HG03571 (cell line): Measurements from ENCODE around the gene PKN1.
A peak's percentile ranks its signal among the peaks of the same experiment; 100 is the strongest.

ENCODE experiments used
- ATAC-seq: cut with Tn5 transposase; IDR thresholded peaks from one replicate; pipeline ENCODE4 v1.9.1; 2021; ENCODE audit not compliant: unreplicated experiment

The PKN1 gene

DNA sequence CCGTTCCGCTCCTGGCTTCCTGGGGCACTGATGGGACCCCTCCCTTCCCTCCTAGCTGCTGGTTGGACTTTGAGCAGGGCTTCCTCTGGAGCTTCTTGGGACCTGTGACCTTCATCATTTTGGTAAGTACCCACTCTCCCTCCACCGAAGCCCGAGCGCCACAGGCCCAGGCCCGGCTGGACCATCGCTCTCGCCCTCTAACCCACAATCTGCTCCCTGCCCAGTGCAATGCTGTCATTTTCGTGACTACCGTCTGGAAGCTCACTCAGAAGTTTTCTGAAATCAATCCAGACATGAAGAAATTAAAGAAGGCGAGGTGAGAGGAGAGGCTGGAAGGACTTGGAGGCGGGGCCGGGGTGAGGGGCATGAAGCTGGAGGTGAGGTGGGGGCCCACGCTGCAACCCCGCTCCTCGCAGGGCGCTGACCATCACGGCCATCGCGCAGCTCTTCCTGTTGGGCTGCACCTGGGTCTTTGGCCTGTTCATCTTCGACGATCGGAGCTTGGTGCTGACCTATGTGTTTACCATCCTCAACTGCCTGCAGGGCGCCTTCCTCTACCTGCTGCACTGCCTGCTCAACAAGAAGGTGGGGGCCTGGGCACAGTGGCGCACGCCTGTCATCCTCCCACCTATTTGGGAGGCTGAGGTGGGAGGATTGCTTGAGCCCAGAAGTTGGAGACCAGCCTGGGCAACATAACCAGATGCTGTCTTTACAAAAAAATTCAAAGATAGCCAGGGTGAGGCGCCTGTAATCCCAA lies 26.3 kb upstream of the PKN1 start:
- ATAC-seq = no peak

DNA sequence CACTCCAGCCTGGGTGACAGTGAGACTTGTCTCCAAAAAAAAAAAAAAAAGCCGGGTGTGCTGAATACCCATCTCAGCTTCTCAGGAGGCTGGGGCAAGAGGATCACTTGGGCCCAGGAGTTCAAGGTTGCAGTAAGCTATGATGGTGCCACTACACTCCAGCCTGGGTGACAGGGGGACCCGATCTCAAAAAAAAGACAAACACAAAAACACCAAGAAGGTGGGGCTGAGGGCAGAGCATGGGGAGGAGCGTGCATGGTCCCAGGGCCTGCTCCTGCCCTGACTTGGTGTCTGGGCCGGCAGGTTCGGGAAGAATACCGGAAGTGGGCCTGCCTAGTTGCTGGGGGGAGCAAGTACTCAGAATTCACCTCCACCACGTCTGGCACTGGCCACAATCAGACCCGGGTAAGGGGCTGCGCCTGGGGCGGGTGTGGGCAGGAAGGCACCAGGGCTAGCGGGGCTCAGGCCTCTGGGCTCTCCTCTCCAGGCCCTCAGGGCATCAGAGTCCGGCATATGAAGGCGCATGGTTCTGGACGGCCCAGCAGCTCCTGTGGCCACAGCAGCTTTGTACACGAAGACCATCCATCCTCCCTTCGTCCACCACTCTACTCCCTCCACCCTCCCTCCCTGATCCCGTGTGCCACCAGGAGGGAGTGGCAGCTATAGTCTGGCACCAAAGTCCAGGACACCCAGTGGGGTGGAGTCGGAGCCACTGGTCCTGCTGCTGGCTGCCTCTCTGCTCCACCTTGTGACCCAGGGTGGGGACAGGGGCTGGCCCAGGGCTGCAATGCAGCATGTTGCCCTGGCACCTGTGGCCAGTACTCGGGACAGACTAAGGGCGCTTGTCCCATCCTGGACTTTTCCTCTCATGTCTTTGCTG lies 25.3 kb upstream of the PKN1 start:
- no peak for ATAC-seq

DNA sequence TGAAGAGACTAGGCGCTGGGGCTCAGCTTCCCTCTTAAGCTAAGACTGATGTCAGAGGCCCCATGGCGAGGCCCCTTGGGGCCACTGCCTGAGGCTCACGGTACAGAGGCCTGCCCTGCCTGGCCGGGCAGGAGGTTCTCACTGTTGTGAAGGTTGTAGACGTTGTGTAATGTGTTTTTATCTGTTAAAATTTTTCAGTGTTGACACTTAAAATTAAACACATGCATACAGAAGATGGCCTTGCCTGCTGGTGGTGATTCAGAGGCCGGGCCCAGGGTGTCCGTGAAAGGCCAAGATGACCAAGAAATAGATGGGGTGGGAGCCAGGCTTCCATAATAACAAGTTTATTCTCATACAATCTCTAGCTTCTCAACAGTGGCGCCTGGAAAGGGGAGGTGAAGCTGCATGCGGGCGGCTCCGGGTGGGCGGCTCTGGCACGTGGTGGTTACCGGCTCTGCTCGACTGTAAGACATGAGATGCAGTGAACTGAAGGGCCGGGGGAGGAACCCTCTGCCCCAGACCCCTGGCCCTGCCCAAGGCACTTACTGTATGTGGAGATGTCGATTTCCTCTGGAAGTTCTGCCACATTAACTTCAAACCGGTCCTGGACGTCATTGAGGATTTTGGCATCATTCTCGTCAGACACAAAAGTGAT lies 24.5 kb upstream of the PKN1 start:
- no peak for ATAC-seq

DNA sequence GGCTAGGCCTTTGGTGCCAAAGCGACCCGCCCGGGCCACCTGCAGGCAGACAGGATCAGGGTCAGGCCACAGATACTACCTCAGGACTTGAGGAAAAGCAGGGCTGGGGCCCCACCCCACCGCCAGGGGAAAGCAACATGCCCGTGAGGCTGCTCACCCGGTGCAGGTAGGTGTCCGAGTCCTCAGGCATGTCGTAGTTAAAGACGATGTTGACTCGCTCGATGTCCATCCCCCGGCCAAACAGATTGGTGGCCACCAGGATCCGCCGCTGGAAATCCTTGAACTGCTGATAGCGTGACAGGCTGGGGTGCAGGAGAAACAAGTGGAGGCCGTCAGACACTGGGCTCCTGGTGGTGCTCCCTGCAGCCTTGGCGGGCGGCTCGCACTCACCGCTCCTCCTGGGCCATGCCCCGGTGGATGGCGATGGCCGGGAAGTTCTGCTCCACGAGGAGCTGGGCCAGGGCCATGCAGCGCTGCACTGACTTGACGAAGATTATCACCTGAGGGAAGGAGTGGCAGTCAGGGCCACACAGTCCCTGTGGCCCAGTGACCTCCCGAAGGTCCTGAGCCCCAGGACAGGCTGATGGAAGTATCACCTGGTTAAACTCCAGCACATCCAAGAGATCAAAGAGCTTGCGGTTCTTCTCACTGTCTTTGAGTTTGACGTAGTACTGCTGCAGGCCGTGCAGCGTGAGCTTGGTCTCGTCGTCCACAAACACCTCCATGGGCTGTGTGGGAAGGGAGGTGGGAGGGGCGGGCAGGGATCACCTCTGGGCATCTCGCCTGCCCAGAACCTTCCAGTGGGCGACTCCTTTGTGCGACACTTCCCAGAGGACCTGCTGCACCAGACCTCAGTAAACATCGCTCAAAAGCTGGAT lies 23.7 kb upstream of the PKN1 start:
- ATAC-seq = no peak

DNA sequence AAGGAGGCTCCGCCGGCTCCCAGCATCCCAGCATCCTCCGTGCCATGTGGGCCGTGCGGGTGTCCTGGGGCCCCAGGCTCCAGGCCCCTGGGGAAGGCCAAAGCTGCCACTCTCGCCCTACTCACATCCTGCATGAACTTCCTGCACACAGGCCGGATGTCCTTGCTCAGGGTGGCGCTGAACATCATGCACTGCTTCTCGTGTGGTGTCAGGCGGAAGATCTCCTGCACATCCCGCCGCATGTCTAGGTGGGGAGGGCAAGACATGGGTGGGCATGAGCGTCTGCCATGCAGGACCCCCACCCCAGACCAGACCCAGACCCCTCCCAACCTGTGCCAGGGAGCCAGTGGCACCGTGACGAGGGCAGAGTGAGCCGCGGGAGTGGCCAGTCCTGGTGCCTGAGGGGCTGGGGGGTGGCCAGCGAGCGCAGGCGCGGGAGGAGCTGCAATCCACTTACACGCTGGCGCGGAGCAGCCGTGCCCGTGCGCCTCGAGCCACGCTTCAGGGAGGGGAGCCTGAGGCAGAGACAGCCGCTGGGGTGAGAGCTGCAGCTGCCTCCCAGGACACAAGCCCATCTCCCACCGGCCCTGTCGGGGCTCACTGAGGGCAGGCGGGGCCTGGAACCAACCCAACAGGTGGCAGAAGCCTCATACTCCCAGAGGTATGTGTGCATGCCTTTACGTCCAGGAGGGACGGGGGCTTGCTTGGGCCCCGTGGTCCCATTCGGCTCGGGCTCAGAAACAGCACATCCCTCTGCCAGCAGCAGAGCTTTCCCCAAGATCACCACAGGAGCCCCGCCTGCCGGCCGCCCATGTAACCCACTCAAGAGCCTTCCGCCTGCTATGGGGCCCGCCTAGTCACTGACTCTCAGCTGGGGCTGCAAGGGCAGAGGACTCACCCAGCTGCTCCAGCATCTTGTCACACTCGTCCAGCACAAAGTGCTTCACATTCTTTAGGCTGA lies 22.7 kb upstream of the PKN1 start:
- ATAC-seq = no peak

DNA sequence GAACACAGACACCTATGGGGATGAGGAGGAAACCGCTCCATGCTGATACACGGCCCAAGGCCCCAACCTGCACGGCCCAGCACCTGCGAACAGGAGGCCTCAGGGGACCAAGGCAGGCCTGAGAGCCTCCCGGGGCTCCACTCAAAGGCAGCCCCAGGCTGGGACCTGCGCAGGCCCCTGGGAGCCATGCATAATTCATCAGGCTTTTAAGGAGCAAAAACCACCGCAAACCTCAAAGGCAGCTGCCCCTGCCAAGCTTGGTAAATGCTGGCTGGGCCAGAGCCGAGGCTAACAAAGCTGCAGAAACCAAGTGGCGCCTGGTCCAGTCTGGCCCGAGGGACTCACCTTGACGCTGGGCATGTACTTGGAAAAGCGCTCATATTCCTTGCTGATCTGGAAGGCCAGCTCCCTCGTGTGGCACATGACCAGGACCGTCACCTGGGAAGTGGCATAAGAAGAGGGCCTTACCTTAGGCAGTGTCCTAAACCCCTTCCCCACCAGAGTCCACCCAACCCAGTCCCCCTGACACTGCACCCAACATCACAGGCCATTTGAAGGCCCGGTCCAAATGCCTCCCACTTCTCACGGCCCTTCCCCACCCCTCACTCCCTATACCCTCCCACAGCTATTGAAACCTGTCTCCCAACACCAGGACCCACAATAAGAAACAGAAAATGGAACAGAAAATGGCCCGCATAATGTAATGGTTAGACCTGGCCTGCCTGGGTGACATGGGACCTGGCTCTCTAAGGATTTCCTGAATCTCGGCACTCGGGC lies 21.8 kb upstream of the PKN1 start:
- no peak for ATAC-seq

DNA sequence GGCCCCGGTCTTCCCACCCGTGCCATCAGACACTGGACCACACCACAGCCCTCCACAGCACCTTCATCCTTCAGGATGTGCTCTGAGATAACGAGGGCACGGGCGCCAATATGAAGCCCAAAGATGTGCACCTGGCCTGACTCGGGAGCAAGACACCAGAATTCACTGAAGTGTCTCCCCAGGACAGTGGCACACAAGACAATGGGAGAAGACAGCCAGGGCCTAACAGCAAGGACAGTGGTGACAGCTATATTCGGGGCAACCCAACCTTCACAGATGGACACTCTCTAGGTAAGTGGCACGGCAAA lies 21.2 kb upstream of the PKN1 start:
- ATAC-seq = no peak

DNA sequence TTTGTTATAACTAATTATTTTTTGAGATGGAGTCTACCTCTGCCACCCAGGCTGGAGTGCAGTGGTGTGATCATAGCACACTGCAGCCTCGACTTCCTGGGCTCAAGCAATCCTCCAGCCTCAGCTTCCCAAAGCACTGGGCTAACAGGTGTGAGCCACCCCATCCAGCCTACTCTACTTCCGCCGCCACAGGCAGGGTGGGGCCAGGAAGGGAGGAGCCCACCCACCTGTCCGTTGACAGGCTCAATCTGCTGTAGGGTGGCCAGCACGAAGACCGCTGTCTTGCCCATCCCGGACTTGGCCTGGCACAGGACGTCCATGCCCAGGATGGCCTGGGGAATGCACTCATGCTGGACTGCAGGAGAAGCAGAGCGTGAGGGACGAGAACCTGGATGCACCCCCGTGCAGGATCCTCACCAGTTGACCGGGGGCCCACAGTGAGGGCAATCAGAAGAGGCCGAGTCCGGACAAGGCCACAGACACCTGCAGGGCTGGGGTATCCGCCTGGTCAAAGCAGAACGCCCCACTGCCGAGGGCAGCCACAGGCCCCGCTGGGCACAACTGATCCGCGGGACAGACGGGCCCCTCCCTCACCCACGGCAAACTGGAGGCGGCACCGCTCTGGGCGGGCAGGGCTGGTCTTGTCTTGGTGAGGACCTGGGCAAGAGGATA lies 20.6 kb upstream of the PKN1 start:
- no peak for ATAC-seq

DNA sequence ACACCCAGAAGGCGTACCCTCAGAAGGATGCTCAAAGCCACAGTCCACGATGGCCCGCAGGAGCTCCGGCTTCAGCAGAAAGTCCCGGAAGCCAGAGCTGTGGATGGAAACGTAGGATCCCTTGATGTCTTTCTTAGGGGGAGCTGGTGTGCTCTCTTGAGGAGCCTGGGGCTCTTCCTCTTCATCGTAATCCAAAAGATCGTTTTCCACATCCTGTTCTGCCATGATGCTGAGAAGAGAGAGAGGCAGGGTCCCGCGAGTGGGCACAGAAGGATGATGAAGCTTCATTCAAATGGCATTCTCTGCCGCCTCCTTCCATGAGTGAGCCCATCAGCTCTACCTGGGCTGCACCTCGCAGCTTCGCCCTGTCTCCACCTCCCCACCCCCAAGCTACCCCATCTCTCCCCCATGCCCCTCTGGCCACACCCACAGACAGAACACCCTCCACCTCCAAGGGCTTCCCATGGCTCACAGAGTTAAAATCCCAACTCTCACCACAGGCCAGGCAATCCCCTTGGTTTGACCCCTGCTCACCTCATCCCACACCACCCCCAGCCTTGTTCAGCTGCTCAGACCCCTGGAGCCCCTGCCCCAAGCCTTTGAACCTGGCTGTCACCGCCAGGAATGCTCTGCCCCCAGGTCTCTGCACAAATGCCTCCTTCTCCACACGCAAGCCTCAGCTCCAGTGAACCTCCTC lies 20.0 kb upstream of the PKN1 start:
- no peak for ATAC-seq

DNA sequence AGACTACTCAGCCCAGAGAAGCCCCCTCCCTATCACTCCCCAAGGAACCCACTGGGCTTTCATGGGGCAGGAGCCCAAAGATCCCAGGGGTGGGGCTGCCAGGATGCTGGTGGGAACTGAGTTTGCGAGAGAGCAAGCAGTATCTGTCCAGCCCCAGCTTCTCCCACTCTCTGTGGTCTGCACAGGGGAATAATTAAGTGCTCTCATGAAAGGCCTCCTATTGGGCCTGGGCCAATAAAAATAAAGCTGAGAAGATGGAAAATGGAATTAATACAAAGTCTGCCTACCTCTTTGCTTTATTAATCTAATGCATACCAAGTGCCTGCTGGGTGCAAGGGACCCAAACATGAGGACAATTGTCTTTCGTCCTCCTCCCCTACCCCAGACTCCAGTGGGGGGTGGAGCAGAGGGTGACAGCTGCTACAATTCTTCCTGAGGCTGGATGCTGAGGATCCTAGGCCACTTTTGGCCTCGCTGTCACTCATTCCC lies 19.4 kb upstream of the PKN1 start:
- no peak for ATAC-seq

DNA sequence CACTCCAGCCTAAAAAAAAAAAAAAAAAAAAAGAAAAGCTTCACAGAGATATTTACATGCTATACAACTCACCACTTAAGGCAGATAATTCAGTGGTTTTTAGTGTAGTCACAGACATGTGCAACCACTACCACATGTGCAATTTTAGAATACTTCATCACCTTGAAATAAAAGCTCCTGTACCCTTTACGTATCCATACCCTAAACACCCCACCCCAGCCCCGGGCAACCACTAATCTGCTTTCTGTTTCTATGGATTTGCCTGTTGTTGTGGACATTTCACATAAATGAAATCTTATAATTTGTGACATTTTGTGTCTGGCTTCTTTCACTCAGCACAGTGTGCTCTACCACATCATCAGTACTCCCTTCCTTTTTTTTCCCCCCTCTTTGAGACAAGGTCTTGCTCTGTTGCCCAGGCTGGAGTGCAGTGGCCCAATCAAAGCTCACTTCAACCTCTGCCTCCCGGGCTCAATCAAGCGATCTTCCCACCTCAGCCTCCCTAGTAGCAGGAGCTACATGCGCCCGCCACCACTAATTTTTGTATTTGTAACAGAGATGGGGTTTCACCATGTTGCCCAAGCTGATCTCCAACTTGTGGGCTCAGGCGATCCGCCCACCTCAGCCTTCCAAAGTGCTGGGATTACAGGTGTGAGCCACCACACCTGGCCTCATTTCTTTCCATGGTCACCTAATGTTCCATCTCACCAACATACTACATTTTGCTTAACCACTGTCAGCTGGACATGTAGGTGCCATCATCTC lies 18.0 kb upstream of the PKN1 start:
- no peak for ATAC-seq

DNA sequence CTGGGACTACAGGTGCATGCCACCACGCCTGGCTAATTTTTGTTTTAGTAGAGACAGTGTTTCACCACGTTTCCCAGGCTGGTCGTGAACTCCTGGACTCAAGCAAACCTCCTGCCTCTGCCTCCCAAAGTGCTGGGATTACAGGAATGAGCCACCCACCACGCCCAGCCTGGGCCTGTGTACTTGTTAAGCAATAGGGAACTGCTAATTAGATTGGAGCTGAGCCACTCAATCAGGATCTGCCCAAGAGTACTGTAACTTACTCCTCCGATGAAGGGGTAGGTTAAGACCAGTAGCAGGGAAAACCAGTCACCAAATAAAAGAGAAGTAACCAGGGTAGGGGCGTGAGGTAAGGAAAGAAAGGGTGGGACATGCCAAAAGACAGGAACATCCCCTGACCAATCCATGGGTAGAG lies 16.3 kb upstream of the PKN1 start:
- ATAC-seq = no peak

DNA sequence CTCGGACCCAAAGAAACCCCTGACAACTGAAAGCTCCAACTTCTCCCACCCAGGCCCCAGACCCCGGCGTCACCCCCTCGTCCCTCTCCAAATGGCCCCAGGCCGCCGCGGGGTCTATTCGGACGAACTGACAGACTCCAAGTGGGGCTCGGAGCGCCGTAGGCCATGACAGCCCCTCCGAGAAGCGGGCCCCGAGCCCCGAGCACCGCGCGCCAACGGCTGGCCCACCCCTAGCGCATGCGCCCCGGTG lies 14.3 kb upstream of the PKN1 start:
- ATAC-seq = no peak

DNA sequence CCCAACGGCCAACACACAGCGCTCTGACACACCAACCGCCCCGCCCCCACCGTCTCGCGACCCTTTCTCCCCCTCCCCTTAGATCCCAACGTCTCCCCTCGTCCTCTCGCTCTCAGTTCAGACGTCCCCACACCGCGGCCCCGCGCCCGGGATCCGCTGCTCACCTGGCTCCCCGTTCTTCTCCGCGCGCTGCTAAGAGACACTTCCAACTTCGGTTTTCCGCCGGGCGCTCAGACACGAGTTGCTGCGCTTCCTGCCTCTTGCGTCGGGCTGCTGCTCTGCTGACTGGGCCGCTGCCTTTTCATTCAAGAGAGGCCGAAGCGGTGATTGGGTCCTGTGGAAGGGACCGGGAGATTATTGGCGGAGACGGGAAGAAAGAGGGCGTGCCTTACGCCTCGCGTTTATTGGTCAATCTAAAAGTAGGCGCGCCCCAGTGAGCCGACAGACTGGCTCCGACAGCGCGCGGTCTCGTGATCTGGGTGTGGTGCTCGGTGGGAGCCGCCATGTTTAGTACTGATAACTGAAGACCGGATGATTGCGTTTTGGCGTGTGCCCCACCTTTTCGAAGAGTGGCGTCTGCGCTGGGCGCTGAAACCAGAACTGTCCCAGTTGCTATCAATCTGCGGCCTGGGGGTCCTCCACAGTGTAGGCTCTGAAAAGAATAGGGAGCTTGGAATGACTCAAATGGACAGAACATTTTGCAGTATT lies 13.8 kb upstream of the PKN1 start, which contains the start of gene DDX39A:
TSS of gene DDX39A (minus strand) at position 236 of the 708 bp plus-strand sequence. CDS start 6,121 bp downstream, outside the sequence.
- peak; percentile 77 for ATAC-seq

DNA sequence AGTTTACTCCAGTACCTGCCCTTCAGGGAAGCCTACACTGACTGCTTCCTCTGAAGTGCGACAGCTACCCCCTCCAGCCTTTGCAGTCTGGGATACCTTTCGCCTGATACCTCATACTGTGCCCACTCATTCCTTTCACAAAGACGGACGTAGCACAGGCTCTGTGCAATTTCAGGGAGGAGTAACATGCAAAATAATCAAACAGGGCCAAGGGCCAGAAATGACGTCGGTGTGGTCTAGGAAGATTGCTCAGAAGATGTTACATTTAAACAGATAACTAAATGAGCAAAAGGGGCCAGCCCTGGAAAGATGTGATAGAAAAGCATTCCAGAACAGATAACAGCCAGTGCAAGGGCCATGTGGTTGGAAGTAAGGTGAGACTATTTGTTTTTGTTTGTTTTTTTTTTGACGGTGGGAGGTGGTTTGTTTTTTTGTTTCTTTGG lies 7.4 kb upstream of the PKN1 start:
- no peak for ATAC-seq

DNA sequence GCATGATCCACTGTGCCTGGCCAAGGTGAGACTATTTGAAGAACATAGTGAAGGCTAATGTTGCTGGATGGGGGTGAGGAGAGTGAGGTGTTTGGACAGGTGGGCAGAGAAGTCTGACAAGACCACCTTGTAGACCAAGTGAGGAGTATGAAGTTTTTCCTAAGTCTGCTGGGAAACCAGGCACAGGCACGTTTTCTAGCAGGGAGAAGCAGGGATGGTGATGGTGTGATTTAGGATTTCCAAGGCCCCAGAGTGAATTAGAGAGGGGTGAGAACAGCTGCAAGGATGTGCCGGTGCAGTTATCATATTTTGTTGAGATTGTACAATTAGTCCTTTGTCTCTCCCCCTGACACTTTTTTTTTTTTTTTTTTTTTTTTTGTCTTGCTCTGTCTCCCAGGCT lies 5.6 kb upstream of the PKN1 start:
- ATAC-seq = no peak
